GM19035 (cell line): Measurements from ENCODE around the gene NPW.

ENCODE experiments used
- ATAC-seq: cut with Tn5 transposase; IDR thresholded peaks from one replicate; pipeline ENCODE4 v1.9.1; 2021; ENCODE audit not compliant: unreplicated experiment

The NPW gene

GRCh38 chr16:2034696-2035430 is 15.3 kb downstream of the NPW start:
- ATAC-seq, result no peak

DNA sequence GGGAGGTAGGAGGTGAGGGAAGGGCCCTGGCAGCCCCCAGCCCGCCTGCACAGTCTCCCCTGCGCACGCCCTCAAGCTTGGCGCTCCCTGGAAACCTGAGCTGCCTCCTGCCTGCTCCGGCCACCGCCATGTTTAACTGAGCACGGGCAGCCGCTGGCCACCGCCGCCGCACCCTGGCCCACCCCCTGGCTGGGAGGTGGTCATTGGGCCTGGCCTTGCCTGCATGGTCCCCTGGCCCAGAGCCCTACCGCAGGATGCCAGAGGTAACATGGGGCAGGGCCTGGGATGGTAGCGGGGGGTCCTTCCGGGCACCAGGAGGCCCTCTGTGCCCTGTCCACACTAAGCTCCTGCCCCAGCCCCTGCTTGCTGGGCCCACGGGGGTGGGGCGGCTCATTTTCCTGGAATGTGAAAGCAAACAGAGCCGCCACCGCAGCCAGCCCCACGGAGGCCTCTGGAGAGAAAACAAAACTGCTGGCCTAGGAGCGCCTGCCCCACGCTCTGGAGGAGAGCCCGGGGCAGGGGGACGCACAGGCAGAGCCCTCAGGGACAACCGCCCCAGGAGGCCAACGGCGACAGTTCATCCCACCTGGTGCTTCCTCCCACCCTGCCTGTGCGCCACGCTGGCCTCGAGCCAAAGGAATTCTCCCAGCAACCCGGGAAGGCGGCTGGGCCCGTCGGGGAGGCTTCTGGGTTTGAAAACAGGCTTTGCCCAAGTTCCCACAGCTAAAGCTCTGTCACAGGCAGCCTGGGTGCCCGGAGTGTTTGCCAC is 16.0 kb downstream of the NPW start:
- no peak for ATAC-seq

GRCh38 chr16:2036200-2036966 is 16.8 kb downstream of the NPW start:
- ATAC-seq, result no peak

GRCh38 chr16:2037115-2037514 is 17.5 kb downstream of the NPW start:
- no peak for ATAC-seq

DNA sequence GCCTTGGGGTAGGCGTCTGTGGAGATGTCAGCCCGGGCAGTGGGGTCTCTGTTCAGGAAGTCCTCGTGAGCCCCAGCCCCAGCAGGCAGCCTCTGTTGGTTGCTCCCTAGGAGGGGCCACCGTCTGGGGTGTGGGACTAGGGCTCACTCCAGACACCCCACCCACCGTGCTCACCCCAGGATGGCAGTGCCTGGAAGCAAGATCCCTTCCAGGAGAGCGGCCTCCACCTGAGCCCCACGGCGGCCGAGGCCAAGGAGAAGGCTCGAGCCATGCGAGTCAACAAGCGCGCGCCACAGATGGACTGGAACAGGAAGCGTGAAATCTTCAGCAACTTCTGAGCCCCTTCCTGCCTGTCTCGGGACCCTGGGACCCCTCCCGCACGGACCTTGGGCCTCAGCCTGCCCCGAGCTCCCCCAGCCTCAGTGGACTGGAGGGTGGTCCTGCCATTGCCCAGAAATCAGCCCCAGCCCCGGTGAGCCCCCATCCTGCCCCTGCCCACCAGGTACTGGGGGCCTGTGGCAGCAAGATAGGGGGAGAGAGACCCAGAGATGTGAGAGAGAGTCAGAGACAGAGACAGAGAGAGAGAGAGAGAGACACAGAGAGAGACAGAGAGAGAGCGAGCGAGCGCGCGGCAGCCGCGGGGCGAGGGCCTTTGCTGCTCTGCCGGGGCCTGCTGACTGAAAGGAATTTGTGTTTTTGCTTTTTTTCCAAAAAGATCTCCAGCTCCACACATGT is 18.2 kb downstream of the NPW start:
- no peak for ATAC-seq

DNA sequence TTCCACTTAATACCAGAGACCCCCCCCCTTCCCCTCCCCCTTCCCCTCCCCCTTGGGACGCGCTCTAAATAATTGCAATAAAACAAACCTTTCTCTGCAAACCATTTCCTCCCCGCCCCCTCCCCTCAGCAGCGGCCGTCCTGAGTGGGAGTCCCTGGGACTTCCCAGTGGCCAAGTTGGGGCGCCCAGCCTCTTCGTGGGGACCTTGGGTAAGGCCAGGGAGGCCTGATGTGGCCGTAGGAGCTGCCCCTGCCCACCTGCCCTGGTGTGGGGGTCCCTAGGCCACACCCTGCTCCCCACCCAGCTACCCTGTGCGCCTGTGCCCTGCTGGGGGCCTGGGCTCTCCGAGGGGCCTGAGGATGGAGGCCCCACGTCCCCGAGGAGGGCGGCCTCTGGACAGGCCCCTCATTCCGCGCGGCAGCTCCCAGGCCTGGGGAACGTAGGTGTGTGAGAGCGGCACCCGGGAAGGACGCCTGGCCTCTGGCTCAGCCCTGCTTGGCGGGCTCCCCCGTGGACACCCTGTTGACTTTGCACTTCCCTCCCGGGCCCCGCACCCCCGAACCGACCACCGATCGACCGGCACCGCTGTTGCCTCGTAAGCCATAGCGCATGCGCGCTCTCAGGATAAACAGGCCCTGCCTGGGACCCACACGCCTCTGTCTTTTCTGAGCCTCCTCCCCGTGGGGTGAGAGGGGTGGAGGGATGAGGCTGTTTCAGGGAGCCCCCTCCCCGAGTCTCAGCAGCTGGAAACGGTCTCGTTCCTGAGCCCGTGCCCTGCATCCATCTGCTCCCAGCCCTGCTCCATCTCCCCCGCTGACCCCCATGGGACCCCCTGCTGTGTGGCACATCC is 19.0 kb downstream of the NPW start:
- no peak for ATAC-seq

DNA sequence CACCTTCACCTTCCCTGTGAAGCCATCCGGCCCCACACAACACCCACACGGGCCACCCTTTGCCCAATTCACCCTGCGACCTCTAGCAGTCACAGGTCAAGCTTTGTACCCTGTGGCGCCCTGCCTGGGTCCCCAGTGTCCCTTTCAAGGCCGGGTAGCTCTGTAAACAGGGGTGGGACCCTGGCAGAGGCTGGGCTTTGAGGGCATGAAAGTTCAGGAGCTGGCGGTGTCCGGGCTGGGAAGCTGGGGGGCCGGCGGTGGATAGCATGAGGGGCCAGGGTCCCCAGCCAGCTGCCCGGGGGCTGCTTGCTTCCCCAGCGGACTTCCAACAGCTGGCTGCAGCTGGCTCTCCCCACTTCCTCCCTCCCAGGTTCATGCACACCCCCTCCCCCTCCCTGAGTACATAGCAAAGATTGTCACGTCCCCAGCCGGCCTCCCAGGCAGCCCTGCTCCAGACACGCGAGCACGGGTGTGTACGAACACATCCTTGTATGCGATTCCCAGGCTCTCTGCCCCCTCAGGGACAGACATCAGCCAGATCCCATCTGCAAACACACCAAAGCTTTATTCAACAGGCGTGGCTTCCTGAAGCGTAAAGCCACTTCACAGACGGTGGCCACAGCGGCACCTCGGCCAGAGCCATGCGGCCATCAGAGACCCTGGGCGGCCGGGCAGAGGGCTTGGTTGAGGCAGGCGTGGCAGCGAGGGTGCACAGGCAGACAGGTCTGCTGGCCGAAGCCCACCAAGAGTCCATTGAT is 19.9 kb downstream of the NPW start:
- ATAC-seq, result no peak

- no peak for ATAC-seq
Measured at GRCh38 chr16:2040041-2040786, 20.6 kb downstream of the NPW start.

DNA sequence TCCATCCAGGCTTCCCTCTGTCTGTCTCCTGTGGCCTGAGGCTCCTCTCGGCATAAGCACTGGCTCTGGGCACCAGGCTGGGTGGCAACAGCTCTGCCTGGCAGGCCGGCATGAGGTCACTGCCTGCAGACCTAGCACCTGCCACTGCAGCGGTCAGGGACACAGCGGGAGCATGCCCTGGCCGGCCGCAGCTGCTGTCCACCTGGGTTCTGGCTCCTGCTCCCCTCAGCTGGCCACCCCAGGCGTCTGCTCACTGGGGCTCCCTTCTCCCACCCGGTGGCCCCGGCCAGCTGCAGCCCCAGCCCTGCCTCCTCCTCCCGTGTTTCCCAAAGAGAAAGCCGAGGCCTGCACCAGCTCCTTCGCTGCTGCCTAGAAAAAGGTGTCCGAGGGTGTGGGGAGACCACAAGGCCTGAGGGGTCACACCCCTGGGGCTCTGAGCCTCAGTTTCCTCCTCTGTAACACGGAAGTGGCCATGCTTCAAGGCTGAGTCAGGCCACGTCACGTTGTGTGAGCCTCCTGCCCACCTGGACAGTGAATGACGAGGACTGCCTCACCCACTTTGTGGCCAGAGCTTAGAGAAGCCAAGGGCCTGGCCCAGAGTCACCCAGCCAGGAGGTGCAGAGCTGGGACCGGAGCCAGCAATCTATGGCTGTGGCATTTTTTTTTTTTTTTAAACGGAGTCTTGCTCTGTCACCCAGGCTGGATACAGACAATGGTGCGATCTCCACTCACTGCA is 21.4 kb downstream of the NPW start:
- ATAC-seq, result no peak

DNA sequence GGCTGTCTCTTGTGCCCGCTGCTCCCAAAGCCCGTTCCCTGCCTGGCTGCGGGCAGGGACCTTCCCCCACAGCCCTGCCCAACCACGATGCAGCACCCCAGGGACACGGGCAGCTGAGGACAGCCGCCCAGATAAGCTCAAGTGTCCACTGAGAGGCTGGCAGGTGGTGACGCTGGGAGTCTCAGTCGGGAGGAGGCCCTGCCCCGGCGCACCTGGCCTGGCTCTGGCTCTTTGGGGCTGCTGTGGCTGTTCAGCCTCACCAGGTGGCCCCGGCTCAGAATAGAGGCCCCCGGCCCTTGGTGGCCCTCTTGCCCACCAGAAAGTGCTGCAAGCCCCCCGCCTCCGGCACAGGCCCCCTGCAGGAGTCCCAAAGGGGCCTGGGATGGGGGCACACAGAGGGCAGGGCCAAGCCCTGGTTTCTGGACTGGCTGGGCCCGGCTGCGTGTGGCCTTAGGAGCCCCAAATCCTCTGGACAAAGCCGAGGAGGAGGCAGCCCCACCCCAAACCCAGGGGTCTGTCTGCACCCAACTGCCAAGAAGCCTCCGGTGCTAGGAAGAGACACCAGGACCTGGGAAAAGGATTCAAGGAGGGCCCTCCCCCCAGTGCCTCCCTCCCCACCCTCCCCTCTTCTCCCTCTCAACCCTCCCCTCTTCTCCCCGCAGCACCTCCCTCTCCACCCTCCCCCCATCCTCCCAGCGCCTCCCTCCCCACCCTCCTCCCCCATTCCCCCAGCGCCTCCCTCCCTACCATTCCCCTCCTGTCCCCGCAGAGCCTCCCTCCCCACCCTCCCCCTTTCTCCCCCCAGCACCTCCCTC is 22.8 kb downstream of the NPW start:
- no peak for ATAC-seq

DNA sequence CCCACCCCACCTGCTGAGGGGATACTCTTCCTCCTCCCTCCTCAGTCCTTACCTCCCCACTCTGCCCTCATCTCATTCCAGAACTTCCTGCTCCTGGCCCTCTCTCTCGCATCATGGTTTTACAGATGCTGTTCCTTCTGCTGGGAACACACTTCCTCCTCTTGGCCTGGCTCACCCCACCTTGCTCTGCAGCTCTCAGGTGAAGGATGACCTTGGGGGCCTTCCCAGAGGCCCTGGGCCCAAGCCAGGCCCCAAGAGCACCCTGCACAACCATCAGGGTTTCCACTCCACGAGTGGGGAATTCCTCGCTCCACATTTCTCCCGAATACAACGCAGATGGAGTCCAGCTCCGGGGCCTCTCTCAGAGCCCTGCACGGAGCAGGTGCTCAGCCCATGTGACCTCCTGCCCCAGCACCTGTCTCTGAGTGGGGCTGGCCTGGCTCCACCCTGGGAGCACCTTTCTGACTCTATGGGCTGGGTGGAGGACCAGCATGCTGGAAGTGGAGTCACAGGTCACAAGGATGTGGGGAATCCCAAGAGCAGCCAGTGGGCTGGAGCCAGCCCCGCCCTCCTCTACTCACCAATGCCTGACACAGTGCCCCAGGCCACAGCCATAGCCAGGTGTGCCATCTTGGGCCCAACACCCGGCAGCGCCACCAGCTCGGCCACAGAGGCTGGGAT is 23.5 kb downstream of the NPW start:
- ATAC-seq, result no peak

- no peak for ATAC-seq
Measured at GRCh38 chr16:2043667-2044451, 24.3 kb downstream of the NPW start.

DNA sequence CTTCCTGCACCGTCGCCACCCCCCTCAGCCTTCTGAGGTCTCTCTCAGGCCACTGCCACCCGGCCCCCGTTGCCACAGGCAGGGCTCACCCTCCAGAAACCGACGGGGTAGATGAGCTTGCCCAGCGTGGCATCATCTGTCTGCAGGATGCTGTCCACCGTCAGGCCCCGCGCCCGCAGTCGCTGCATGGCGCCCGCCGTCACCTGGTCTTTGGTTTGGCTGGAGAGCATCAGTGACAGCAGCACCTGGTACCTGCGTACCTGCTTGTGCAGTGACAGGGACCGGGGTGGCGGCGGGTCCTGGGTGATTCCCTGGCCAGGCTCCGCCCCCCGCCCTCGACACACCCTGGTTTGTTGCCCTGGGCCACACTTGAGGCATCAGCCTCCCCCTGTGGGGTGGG is 25.0 kb downstream of the NPW start:
- no peak for ATAC-seq

DNA sequence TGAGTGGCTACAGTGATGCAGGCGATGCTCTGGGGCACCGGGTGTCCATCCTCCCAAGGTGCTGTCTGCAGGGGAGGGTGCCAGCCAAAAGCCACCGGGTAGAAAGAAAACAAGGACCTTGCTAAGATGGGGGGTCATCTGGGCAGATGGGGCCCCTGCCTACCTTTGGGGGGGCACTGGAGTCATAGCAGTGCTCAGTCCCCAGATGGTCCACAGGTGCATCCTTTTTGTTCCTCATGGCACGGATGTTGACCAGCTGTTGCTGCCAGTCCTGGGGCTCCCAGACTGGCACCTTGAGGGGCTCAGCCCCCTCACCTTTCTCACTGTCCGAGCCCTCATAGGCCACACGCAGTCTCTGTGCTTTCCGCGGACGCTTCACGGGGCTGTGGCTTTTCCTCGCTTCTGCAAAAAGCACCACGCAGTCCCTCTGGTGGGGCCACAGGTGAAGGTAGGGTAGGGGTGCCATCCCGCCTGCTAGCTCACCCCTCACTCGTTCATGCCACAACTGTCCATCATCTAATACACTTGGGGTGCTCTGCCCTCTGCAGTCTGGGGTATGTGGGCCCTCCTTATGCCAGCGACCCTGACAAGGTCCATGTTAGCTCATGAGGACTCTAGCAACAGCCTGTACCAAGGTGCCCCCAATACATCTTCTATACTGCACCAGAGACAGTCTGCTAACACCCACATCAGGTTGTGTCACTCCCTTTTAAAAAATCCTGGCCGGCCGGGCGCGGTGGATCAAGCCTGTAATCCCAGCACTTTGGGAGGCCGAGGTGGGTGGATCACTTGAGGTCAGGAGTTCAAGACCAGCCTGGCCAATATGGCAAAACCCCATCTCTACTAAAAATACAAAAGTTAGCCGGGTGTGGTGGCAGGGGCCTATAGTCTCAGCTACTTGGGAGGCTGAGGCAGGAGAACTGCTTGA is 26.6 kb downstream of the NPW start:
- no peak for ATAC-seq

DNA sequence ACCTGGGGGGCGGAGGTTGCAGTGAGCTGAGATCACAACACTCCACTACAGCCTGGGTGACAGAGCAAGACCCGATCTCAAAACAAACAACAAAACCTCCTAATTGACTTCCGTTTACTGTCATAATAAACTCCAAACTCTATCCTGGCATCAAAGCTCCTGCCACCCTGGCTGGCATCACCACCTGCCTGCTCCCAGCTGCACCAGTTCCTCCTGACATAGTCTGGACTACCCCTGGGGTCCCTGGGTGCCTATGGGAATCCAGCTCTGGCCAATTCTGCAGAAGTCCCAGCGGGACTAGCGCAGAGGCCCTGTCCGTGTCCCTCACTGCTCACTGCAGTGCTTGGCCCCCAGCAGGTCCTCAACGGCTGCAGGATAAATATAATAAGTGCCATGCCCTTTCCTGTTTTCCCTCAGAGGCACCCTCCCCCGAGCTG is 27.3 kb downstream of the NPW start:
- ATAC-seq, result no peak
